GM23338 (cell line): ENCODE data around the gene CEACAM3.

Experiments used
- CREB1 ChIP-seq: fragments of 250-450 bp; sonication (Bioruptor Pico); IDR thresholded peaks from 2 replicates; pipeline ENCODE4 v1.5.0; 2020; ENCODE audit warnings: low read depth, mild to moderate bottlenecking, moderate library complexity
- EZH2 ChIP-seq: fragments of 200-600 bp; sonication (generic); IDR thresholded peaks from one replicate; pipeline ENCODE4 v1.8.0; 2017; ENCODE audit warnings: antibody characterized with exemption, mild to moderate bottlenecking, low read depth; ENCODE audit not compliant: unreplicated experiment
- EZH2phosphoT487 ChIP-seq: fragments of 200-600 bp; sonication (generic); IDR thresholded peaks from one replicate; pipeline ENCODE4 v1.8.1; 2018; ENCODE audit warnings: antibody characterized with exemption; ENCODE audit not compliant: unreplicated experiment
- POLR2AphosphoS5 ChIP-seq: IDR thresholded peaks from 2 replicates; pipeline ENCODE4 v1.6.1; 2016; ENCODE audit warnings: antibody characterized with exemption, low read depth
- ZNF331 ChIP-seq: fragments of 250-450 bp; sonication (Bioruptor Pico); IDR thresholded peaks from 2 replicates; pipeline ENCODE4 v1.5.0; 2020; ENCODE audit warnings: low read depth, mild to moderate bottlenecking, moderate library complexity
- TF ChIP-seq, protein P1 (sequence below): IDR thresholded peaks from one replicate; pipeline ENCODE4 v1.6.1; 2018; ENCODE audit warnings: antibody characterized with exemption; ENCODE audit not compliant: unreplicated experiment
- TF ChIP-seq, protein P2 (sequence below), 2 experiments: fragments of 200-600 bp in 1 of 2; sonication (generic) in 1 of 2; conservative IDR thresholded peaks; 2 replicates each; pipeline versions ENCODE4 v1.5.1 to v1.6.1; 2016 to 2017; ENCODE audit warnings: antibody characterized with exemption in 2 of 2, low read depth in 2 of 2, mild to moderate bottlenecking in 2 of 2, moderate library complexity in 1 of 2
- TF ChIP-seq, protein P3 (sequence below): fragments of 250-450 bp; sonication (Bioruptor Pico); IDR thresholded peaks from 2 replicates; pipeline ENCODE4 v1.5.0; 2020; ENCODE audit warnings: mild to moderate bottlenecking, moderate library complexity
- TF ChIP-seq, protein P4 (sequence below): IDR thresholded peaks from 2 replicates; pipeline ENCODE4 v1.6.1; 2016; ENCODE audit warnings: antibody characterized with exemption

DNA sequence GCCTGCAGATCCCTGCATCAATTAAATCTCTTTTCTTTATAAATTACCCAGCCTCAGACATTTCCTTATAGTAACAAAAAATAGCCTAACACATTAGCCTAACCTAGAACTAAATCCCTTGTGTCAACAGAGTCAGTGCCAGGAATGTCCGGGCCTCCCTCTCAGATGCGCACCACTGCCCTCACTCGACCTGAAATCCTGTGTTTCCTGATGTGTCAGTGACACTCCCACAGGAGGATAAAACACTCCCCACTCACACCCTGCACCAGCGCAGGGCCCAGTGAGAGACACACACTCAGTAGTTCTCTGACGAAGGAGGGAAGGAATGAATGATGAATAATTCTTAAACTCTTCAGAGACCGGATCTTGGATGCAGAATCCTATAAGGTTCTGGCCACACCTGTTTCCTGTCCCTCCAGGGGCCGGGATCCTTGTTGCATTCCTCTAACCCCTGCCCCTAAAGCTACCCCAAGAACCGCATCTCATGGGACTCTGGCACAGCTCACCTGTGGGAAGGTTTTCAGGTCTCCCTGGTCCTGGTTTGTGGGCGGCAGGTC lies 3.1 kb downstream of the CEACAM3 start:
- TF ChIP-seq, protein P1, sequence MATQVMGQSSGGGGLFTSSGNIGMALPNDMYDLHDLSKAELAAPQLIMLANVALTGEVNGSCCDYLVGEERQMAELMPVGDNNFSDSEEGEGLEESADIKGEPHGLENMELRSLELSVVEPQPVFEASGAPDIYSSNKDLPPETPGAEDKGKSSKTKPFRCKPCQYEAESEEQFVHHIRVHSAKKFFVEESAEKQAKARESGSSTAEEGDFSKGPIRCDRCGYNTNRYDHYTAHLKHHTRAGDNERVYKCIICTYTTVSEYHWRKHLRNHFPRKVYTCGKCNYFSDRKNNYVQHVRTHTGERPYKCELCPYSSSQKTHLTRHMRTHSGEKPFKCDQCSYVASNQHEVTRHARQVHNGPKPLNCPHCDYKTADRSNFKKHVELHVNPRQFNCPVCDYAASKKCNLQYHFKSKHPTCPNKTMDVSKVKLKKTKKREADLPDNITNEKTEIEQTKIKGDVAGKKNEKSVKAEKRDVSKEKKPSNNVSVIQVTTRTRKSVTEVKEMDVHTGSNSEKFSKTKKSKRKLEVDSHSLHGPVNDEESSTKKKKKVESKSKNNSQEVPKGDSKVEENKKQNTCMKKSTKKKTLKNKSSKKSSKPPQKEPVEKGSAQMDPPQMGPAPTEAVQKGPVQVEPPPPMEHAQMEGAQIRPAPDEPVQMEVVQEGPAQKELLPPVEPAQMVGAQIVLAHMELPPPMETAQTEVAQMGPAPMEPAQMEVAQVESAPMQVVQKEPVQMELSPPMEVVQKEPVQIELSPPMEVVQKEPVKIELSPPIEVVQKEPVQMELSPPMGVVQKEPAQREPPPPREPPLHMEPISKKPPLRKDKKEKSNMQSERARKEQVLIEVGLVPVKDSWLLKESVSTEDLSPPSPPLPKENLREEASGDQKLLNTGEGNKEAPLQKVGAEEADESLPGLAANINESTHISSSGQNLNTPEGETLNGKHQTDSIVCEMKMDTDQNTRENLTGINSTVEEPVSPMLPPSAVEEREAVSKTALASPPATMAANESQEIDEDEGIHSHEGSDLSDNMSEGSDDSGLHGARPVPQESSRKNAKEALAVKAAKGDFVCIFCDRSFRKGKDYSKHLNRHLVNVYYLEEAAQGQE, result no peak
- TF ChIP-seq, protein P2, sequence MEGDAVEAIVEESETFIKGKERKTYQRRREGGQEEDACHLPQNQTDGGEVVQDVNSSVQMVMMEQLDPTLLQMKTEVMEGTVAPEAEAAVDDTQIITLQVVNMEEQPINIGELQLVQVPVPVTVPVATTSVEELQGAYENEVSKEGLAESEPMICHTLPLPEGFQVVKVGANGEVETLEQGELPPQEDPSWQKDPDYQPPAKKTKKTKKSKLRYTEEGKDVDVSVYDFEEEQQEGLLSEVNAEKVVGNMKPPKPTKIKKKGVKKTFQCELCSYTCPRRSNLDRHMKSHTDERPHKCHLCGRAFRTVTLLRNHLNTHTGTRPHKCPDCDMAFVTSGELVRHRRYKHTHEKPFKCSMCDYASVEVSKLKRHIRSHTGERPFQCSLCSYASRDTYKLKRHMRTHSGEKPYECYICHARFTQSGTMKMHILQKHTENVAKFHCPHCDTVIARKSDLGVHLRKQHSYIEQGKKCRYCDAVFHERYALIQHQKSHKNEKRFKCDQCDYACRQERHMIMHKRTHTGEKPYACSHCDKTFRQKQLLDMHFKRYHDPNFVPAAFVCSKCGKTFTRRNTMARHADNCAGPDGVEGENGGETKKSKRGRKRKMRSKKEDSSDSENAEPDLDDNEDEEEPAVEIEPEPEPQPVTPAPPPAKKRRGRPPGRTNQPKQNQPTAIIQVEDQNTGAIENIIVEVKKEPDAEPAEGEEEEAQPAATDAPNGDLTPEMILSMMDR (conservative IDR thresholded peaks at IDR 0.05; ENCODE audit: low read depth in 2 of 2), result no peak
- TF ChIP-seq EZH2phosphoT487 (no peak), POLR2AphosphoS5 (no peak), EZH2 (no peak), CREB1 (CRISPR knock-in tag) (no peak), ZNF331 (CRISPR knock-in tag) (no peak)
- TF ChIP-seq, protein P3, sequence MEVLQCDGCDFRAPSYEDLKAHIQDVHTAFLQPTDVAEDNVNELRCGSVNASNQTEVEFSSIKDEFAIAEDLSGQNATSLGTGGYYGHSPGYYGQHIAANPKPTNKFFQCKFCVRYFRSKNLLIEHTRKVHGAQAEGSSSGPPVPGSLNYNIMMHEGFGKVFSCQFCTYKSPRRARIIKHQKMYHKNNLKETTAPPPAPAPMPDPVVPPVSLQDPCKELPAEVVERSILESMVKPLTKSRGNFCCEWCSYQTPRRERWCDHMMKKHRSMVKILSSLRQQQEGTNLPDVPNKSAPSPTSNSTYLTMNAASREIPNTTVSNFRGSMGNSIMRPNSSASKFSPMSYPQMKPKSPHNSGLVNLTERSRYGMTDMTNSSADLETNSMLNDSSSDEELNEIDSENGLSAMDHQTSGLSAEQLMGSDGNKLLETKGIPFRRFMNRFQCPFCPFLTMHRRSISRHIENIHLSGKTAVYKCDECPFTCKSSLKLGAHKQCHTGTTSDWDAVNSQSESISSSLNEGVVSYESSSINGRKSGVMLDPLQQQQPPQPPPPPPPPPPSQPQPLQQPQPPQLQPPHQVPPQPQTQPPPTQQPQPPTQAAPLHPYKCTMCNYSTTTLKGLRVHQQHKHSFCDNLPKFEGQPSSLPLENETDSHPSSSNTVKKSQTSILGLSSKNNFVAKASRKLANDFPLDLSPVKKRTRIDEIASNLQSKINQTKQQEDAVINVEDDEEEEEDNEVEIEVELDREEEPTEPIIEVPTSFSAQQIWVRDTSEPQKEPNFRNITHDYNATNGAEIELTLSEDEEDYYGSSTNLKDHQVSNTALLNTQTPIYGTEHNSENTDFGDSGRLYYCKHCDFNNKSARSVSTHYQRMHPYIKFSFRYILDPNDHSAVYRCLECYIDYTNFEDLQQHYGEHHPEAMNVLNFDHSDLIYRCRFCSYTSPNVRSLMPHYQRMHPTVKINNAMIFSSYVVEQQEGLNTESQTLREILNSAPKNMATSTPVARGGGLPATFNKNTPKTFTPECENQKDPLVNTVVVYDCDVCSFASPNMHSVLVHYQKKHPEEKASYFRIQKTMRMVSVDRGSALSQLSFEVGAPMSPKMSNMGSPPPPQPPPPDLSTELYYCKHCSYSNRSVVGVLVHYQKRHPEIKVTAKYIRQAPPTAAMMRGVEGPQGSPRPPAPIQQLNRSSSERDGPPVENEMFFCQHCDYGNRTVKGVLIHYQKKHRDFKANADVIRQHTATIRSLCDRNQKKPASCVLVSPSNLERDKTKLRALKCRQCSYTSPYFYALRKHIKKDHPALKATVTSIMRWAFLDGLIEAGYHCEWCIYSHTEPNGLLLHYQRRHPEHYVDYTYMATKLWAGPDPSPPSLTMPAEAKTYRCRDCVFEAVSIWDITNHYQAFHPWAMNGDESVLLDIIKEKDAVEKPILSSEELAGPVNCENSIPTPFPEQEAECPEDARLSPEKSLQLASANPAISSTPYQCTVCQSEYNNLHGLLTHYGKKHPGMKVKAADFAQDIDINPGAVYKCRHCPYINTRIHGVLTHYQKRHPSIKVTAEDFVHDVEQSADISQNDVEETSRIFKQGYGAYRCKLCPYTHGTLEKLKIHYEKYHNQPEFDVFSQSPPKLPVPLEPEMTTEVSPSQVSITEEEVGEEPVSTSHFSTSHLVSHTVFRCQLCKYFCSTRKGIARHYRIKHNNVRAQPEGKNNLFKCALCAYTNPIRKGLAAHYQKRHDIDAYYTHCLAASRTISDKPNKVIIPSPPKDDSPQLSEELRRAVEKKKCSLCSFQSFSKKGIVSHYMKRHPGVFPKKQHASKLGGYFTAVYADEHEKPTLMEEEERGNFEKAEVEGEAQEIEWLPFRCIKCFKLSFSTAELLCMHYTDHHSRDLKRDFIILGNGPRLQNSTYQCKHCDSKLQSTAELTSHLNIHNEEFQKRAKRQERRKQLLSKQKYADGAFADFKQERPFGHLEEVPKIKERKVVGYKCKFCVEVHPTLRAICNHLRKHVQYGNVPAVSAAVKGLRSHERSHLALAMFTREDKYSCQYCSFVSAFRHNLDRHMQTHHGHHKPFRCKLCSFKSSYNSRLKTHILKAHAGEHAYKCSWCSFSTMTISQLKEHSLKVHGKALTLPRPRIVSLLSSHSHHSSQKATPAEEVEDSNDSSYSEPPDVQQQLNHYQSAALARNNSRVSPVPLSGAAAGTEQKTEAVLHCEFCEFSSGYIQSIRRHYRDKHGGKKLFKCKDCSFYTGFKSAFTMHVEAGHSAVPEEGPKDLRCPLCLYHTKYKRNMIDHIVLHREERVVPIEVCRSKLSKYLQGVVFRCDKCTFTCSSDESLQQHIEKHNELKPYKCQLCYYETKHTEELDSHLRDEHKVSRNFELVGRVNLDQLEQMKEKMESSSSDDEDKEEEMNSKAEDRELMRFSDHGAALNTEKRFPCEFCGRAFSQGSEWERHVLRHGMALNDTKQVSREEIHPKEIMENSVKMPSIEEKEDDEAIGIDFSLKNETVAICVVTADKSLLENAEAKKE (CRISPR knock-in tag), result no peak
- TF ChIP-seq, protein P4, sequence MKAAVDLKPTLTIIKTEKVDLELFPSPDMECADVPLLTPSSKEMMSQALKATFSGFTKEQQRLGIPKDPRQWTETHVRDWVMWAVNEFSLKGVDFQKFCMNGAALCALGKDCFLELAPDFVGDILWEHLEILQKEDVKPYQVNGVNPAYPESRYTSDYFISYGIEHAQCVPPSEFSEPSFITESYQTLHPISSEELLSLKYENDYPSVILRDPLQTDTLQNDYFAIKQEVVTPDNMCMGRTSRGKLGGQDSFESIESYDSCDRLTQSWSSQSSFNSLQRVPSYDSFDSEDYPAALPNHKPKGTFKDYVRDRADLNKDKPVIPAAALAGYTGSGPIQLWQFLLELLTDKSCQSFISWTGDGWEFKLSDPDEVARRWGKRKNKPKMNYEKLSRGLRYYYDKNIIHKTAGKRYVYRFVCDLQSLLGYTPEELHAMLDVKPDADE, result no peak
